H1 (cell line): ENCODE measurements around the gene GBF1. TPM values are rescaled to one million over a fixed set of nuclear protein-coding genes. Genes with fewer than 3 reads are reported as not detected.

ENCODE experiments used
- CTCF ChIA-PET: fragments of 300-600 bp; sonication (Branson Sonifier 250); formaldehyde crosslinking; loops from one replicate; lab custom pipeline; 2021; ENCODE audit not compliant: partially characterized antibody; lab: Charles Lee
- POLR2A ChIA-PET: fragments of 300-600 bp; sonication (Branson Sonifier 250); formaldehyde crosslinking; loops from one replicate; lab custom pipeline; 2021; ENCODE audit warnings: inconsistent platforms; ENCODE audit not compliant: partially characterized antibody; lab: Charles Lee
- DNase-seq, 2 experiments: peaks; one replicate each; pipeline versions ENCODE4 v3.0.0 to v3.0.0-alpha.2; 2010 to 2022; ENCODE audit warnings: low spot score in 2 of 2, low read depth in 1 of 2, mixed read lengths in 1 of 2
- FAIRE-seq: peaks from 2 replicates; lab custom pipeline; 2011; peaks lifted over from hg19 to GRCh38; lab: Jason Lieb, UNC
- H2AFZ ChIP-seq: 2 replicates; pipeline ENCODE4 v1.8.1; 2012; ENCODE audit warnings: low read length, inconsistent platforms
- H2AK5ac ChIP-seq: 2 replicates; pipeline ENCODE4 v1.6.1; 2013; ENCODE audit warnings: low read depth, low read length
- H2BK120ac ChIP-seq: replicated peaks from 2 replicates; pipeline ENCODE3; 2013; ENCODE audit warnings: low read depth, low read length, inconsistent platforms
- H2BK12ac ChIP-seq: 2 replicates; pipeline ENCODE4 v1.6.1; 2013; ENCODE audit warnings: low read depth, low read length
- H2BK15ac ChIP-seq: 2 replicates; pipeline ENCODE4 v1.6.1; 2013; ENCODE audit warnings: low read length
- H2BK20ac ChIP-seq: 2 replicates; pipeline ENCODE4 v1.6.1; 2013; ENCODE audit warnings: low read length
- H2BK5ac ChIP-seq: 2 replicates; pipeline ENCODE4 v1.6.1; 2013; ENCODE audit warnings: low read depth, low read length
- H3K14ac ChIP-seq: 2 replicates; pipeline ENCODE4 v1.6.1; 2013; ENCODE audit warnings: inconsistent platforms; ENCODE audit not compliant: insufficient read length
- H3K18ac ChIP-seq: 2 replicates; pipeline ENCODE4 v1.6.1; 2013; ENCODE audit warnings: low read length; ENCODE audit errors: extremely low read depth
- H3K23ac ChIP-seq: 2 replicates; pipeline ENCODE4 v1.6.1; 2013; ENCODE audit warnings: inconsistent platforms; ENCODE audit not compliant: insufficient read length
- H3K23me2 ChIP-seq: 2 replicates; pipeline ENCODE4 v1.6.1; 2013; ENCODE audit warnings: low read depth, low read length
- H3K27ac ChIP-seq: 2 replicates; pipeline ENCODE4 v1.6.1; 2011; ENCODE audit warnings: low read depth, low read length, inconsistent platforms
- H3K27me3 ChIP-seq, 4 experiments: replicated peaks in 1 of 4; 1 replicate in 1 of 4; 2 replicates in 3 of 4; pipeline versions ENCODE4 v1.6.1 to v1.8.1; 2011 to 2013; ENCODE audit warnings: low read length in 3 of 4, mild to moderate bottlenecking in 3 of 4, inconsistent platforms in 2 of 4, mixed read lengths in 2 of 4, moderate library complexity in 1 of 4; ENCODE audit not compliant: control insufficient read depth in 3 of 4, insufficient read depth in 3 of 4; ENCODE audit errors: extremely low read depth in 1 of 4
- H3K36me3 ChIP-seq, 4 experiments: 2 replicates each; pipeline versions ENCODE4 v1.6.1 to v1.8.1; 2011 to 2013; ENCODE audit warnings: mild to moderate bottlenecking in 4 of 4, low read length in 3 of 4, moderate library complexity in 2 of 4, control low read depth in 1 of 4, inconsistent platforms in 1 of 4; ENCODE audit not compliant: insufficient read depth in 4 of 4, control insufficient read depth in 2 of 4
- H3K4ac ChIP-seq: replicated peaks from 2 replicates; pipeline ENCODE3; 2013; ENCODE audit warnings: low read length, low read depth, mixed read lengths, inconsistent platforms; ENCODE audit not compliant: insufficient read length
- H3K4me1 ChIP-seq, 4 experiments: replicated peaks in 1 of 4; 1 replicate in 1 of 4; 2 replicates in 3 of 4; pipeline versions ENCODE4 v1.6.1 to v1.8.1; 2011 to 2013; ENCODE audit warnings: low read length in 3 of 4, inconsistent platforms in 2 of 4, mixed read lengths in 1 of 4; ENCODE audit not compliant: insufficient read depth in 4 of 4, control insufficient read depth in 3 of 4
- H3K4me2 ChIP-seq, 2 experiments: 2 replicates each; pipeline versions ENCODE4 v1.6.1 to v1.8.1; 2011 to 2013; ENCODE audit warnings: low read depth in 2 of 2, low read length in 2 of 2, control low read depth in 1 of 2, inconsistent platforms in 1 of 2, mild to moderate bottlenecking in 1 of 2; ENCODE audit not compliant: insufficient read depth in 1 of 2
- H3K4me3 ChIP-seq, 4 experiments: fragments of 200-600, 300-600 bp in 1 of 4; sonication (generic), shearing (Covaris generic), sonication (Bioruptor Twin) in 1 of 4; 2 replicates each; pipeline versions ENCODE4 v1.5.1 to v1.8.1; 2011 to 2016; ENCODE audit warnings: low read length in 4 of 4, low read depth in 3 of 4, control low read depth in 2 of 4, inconsistent platforms in 2 of 4, mild to moderate bottlenecking in 2 of 4, mixed read lengths in 1 of 4, moderate library complexity in 1 of 4; ENCODE audit not compliant: insufficient read depth in 2 of 4; ENCODE audit errors: extremely low read depth in 1 of 4
- H3K56ac ChIP-seq: replicated peaks from 2 replicates; pipeline ENCODE3; 2013; ENCODE audit warnings: low read depth, mild to moderate bottlenecking, mixed read lengths, low read length, inconsistent platforms; ENCODE audit not compliant: insufficient read length
- H3K79me1 ChIP-seq: 2 replicates; pipeline ENCODE4 v1.6.1; 2013; ENCODE audit warnings: low read depth, low read length, control low read depth
- H3K79me2 ChIP-seq, 2 experiments: 2 replicates each; pipeline versions ENCODE4 v1.6.1 to v1.8.1; 2012 to 2013; ENCODE audit warnings: low read length in 2 of 2, mild to moderate bottlenecking in 2 of 2, inconsistent platforms in 1 of 2; ENCODE audit not compliant: insufficient read depth in 2 of 2, control insufficient read depth in 1 of 2
- H3K9ac ChIP-seq, 4 experiments: replicated peaks in 1 of 4; 1 replicate in 1 of 4; 2 replicates in 3 of 4; pipeline versions ENCODE4 v1.6.1 to v1.8.1; 2011 to 2013; ENCODE audit warnings: low read depth in 3 of 4, low read length in 3 of 4, control low read depth in 2 of 4, mild to moderate bottlenecking in 2 of 4, moderate library complexity in 2 of 4, inconsistent platforms in 1 of 4; ENCODE audit errors: extremely low read depth in 1 of 4
- H3K9me3 ChIP-seq, 2 experiments: 2 replicates each; pipeline versions ENCODE4 v1.6.1 to v1.8.1; 2012 to 2013; ENCODE audit warnings: mild to moderate bottlenecking in 2 of 2, moderate library complexity in 2 of 2, control low read depth in 1 of 2, inconsistent platforms in 1 of 2, low read depth in 1 of 2, low read length in 1 of 2, mixed read lengths in 1 of 2; ENCODE audit not compliant: insufficient read depth in 2 of 2
- H4K20me1 ChIP-seq, 2 experiments: replicated peaks in 1 of 2; 2 replicates each; pipeline versions ENCODE3 to v1.8.1; 2011 to 2013; ENCODE audit warnings: inconsistent platforms in 2 of 2, low read length in 2 of 2, mild to moderate bottlenecking in 1 of 2; ENCODE audit not compliant: insufficient read depth in 2 of 2, control insufficient read depth in 1 of 2
- H4K5ac ChIP-seq: 2 replicates; pipeline ENCODE4 v1.6.1; 2013; ENCODE audit warnings: low read length, low read depth, mixed read lengths, inconsistent platforms; ENCODE audit not compliant: insufficient read length
- H4K8ac ChIP-seq: 2 replicates; pipeline ENCODE4 v1.8.0; 2013; ENCODE audit warnings: mild to moderate bottlenecking, moderate library complexity, low read length, inconsistent platforms; ENCODE audit not compliant: insufficient read depth; ENCODE audit errors: extremely low read depth
- H4K91ac ChIP-seq: replicated peaks from 2 replicates; pipeline ENCODE3; 2013; ENCODE audit warnings: low read length, mixed read lengths, inconsistent platforms; ENCODE audit not compliant: insufficient read length
- CBX5 ChIP-seq: fragments of 300-800, 300-1000 bp; sonication (generic); IDR thresholded peaks from 2 replicates; pipeline ENCODE4 v1.7.1; 2016; ENCODE audit warnings: antibody characterized with exemption, low read length, low read depth
- CHD1 ChIP-seq: IDR thresholded peaks from 2 replicates; pipeline ENCODE4 v1.6.1; 2012; ENCODE audit warnings: low read depth, low read length, improper control_type of control experiment
- HDAC6 ChIP-seq: IDR thresholded peaks from one replicate; pipeline ENCODE4 v1.7.1; 2012; ENCODE audit warnings: low read depth, mild to moderate bottlenecking, inconsistent platforms, low read length, moderate library complexity
- RNF2 ChIP-seq: fragments of 200-900, 300-1000 bp; sonication (generic); IDR thresholded peaks from 2 replicates; pipeline ENCODE4 v1.7.1; 2016; ENCODE audit warnings: borderline replicate concordance, low read depth, mild to moderate bottlenecking, antibody characterized with exemption, low read length; ENCODE audit not compliant: poor library complexity, severe bottlenecking; ENCODE audit errors: missing control alignments
- SP1 ChIP-seq: IDR thresholded peaks from 2 replicates; pipeline ENCODE4 v1.6.1; 2011; ENCODE audit warnings: low read depth, low read length
- SUZ12 ChIP-seq: fragments of 200-600 bp; sonication (generic); IDR thresholded peaks from 2 replicates; pipeline ENCODE4 v1.6.1; 2012; ENCODE audit warnings: mild to moderate bottlenecking, inconsistent platforms, low read length, moderate library complexity, mixed read lengths
- TBP ChIP-seq: IDR thresholded peaks from 2 replicates; pipeline ENCODE4 v1.6.1; 2011; ENCODE audit warnings: low read depth, low read length, improper control_type of control experiment
- WGBS, 2 experiments: shearing (Covaris generic) in 1 of 2; methylation state at CpG; one replicate each; pipeline versions ENCODE4 v1.1.6 to v1.1.7; 2013 to 2015; ENCODE audit warnings: low lambda C conversion rate in 2 of 2, mixed read lengths in 2 of 2, inconsistent platforms in 1 of 2, low coverage in 1 of 2, missing lambda C conversion rate in 1 of 2; ENCODE audit not compliant: insufficient replicate concordance in 2 of 2, insufficient coverage in 1 of 2, insufficient read length in 1 of 2; ENCODE audit errors: extremely low coverage in 1 of 2, missing lambda C conversion rate in 1 of 2; 5-methylcytosine and 5-hydroxymethylcytosine counted together
- polyA plus RNA-seq, 7 experiments: library from polyadenylated mRNA; depleted of rRNA in 3 of 7; stranded (reverse) in 5 of 7; unstranded in 2 of 7; fragments of >200 nt in 5 of 7; fragments of 200-250 nt in 2 of 7; gene quantifications; 1 replicate in 5 of 7; 2 replicates in 1 of 7; 4 replicates in 1 of 7; pipeline versions ENCODE4 v1.2.1 to v1.2.3, GENCODE V29; 2011 to 2013; ENCODE audit warnings: missing spikeins in 2 of 7, mixed read lengths in 2 of 7
- total RNA-seq: library from RNA; stranded (reverse); fragmentation: NEBNext Ultra II Directional; extraction: Animal tissue kit (Norgen Biotek cat#: 25700); gene quantifications from 2 replicates; pipeline ENCODE4 v1.2.1, GENCODE V29; 2021
- TF ChIP-seq, protein P1 (sequence below): IDR thresholded peaks from 2 replicates; pipeline ENCODE4 v1.6.1; 2012; ENCODE audit warnings: inconsistent platforms

GBF1 gene
- total and polyA plus RNA-seq, 2 of the 8 experiments (the other 6 are each of a cell fraction or from before 2014, with no cell fraction given) = 11.0 to 25.5 TPM

DNA sequence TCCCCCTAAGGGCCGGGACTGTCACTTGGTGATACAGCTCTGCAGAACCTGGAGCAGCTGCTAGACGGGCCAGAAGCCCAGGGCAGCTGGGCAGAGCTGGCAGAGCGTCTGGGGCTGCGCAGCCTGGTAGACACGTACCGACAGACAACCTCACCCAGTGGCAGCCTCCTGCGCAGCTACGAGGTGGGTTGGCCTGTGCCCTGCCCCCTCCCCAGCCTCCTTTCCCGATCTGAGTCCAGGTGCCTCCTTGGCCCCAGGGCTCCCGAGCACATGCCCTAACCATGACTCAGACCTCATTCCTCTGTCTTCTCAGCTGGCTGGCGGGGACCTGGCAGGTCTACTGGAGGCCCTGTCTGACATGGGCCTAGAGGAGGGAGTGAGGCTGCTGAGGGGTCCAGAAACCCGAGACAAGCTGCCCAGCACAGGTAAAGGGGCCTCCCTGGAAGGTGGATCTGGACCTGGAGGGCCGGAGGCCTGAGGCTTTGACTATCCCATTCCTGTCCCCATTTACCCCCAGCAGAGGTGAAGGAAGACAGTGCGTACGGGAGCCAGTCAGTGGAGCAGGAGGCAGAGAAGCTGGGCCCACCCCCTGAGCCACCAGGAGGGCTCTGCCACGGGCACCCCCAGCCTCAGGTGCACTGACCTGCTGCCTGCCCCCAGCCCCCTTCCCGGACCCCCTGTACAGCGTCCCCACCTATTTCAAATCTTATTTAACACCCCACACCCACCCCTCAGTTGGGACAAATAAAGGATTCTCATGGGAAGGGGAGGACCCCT lies 156.6 kb downstream of the GBF1 start:
- Histone ChIP-seq H3K23me2 (no peaks in the 10 kb centered on the region), H3K27me3 (peaks cover 0 to 8% (median 1%) of the 10 kb centered on the region in 4 experiments; a peak in 3 of 7 replicates), H2BK5ac (no peak overlapping the region), H2AK5ac (no peak overlapping the region), H3K56ac (no peak overlapping the region), H2AFZ (no peak overlapping the region), H2BK12ac (no peak overlapping the region), H3K79me1 (no peaks in the 10 kb centered on the region), H4K5ac (no peak overlapping the region), H2BK20ac (no peak overlapping the region), H3K4ac (no peak overlapping the region), H2BK15ac (no peak overlapping the region), H3K14ac (no peak overlapping the region), H3K18ac (no peak overlapping the region), H3K27ac (no peak overlapping the region), H2BK120ac (no peak overlapping the region), H3K4me2 (no peak overlapping the region), H3K36me3 (peaks cover 2 to 13% (median 8%) of the 10 kb centered on the region in 4 experiments; a peak in 6 of 8 replicates), H3K23ac (no peak overlapping the region), H3K9ac (no peak overlapping the region), H4K20me1 (peaks cover 3 to 7% of the 10 kb centered on the region in 2 experiments), H3K4me1 (peaks cover 0 to 10% (median 4%) of the 10 kb centered on the region in 4 experiments; a peak in 4 of 7 replicates), H4K91ac (no peak overlapping the region), H3K4me3 (no peak overlapping the region), H3K79me2 (no peaks in the 10 kb centered on the region), H3K9me3 (no peaks in the 10 kb centered on the region), H4K8ac (no peak overlapping the region; the same call in 1 of the 2 replicates)
- ChIA-PET CTCF (interaction anchor here (0.6 to 16.4 kb wide), 12 partner anchors 6 to 237 kb away, joined by 3 to 357 read pairs (median 18); partner anchors contain the start of genes C10orf95, CUEDC2, ELOVL3 and FBXL15), POLR2A (interaction anchor here (0.8 to 6.1 kb wide), 3 partner anchors 14 to 49 kb away, joined by 4 to 38 read pairs (median 5); partner anchors contain the start of genes C10orf95 and FBXL15)
- 89% methylated on average over 18 of the region's 18 CpGs; no CpG with 5 or more reads in 1 of the 2 experiments for WGBS, 2 experiments
- FAIRE-seq = no peak
- no peak for DNase-seq
- TF ChIP-seq TBP = no peak
- TF ChIP-seq SP1 = no peak
- no peak for TF ChIP-seq RNF2
- TF ChIP-seq CBX5 = no peak
- TF ChIP-seq CHD1 = no peak
- TF ChIP-seq, protein P1, sequence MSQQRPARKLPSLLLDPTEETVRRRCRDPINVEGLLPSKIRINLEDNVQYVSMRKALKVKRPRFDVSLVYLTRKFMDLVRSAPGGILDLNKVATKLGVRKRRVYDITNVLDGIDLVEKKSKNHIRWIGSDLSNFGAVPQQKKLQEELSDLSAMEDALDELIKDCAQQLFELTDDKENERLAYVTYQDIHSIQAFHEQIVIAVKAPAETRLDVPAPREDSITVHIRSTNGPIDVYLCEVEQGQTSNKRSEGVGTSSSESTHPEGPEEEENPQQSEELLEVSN = no peak
- no peak for TF ChIP-seq HDAC6
- no peak for TF ChIP-seq SUZ12
